GM23248 (cell line): ENCODE measurements around the gene ALOX5. TPM values are rescaled to one million over a fixed set of nuclear protein-coding genes. Genes with fewer than 3 reads are reported as not detected.

Experiments used
- DNase-seq: peaks from one replicate; pipeline ENCODE4 v3.0.0-alpha.2; 2015
- H2AFZ ChIP-seq: fragments of 200-600 bp; sonication (generic); 2 replicates; pipeline ENCODE4 v1.6.1; 2016; ENCODE audit warnings: antibody characterized with exemption
- H3F3A ChIP-seq: fragments of 200-600 bp; sonication (generic); 2 replicates; pipeline ENCODE4 v1.6.1; 2016; ENCODE audit warnings: mild to moderate bottlenecking, antibody characterized with exemption, mixed run types; ENCODE audit not compliant: insufficient read depth
- H3K27ac ChIP-seq: fragments of 200-600 bp; sonication (generic); 2 replicates; pipeline ENCODE4 v1.5.1; 2016; ENCODE audit warnings: mild to moderate bottlenecking
- H3K27me3 ChIP-seq: fragments of 200-600 bp; sonication (generic); replicated peaks from 2 replicates; pipeline ENCODE4 v1.6.1; 2016; ENCODE audit warnings: mild to moderate bottlenecking; ENCODE audit not compliant: insufficient read depth
- H3K36me3 ChIP-seq: fragments of 200-600 bp; sonication (generic); 2 replicates; pipeline ENCODE4 v1.6.1; 2016; ENCODE audit warnings: low read depth, mild to moderate bottlenecking
- H3K4me1 ChIP-seq: fragments of 200-600 bp; sonication (generic); 2 replicates; pipeline ENCODE4 v1.6.1; 2016; ENCODE audit warnings: mild to moderate bottlenecking; ENCODE audit not compliant: insufficient read depth
- H3K4me2 ChIP-seq: fragments of 200-600 bp; sonication (generic); one replicate; pipeline ENCODE4 v1.6.1; 2016; ENCODE audit warnings: mild to moderate bottlenecking; ENCODE audit not compliant: unreplicated experiment
- H3K4me3 ChIP-seq: fragments of 200-600 bp; sonication (generic); 2 replicates; pipeline ENCODE4 v1.5.1; 2016; ENCODE audit warnings: mild to moderate bottlenecking
- H3K79me2 ChIP-seq: fragments of 200-600 bp; sonication (generic); 2 replicates; pipeline ENCODE4 v1.6.1; 2016; ENCODE audit warnings: mild to moderate bottlenecking; ENCODE audit not compliant: insufficient read depth
- H3K9ac ChIP-seq: fragments of 200-600 bp; sonication (generic); 2 replicates; pipeline ENCODE4 v1.6.1; 2016; ENCODE audit warnings: mild to moderate bottlenecking
- H3K9me2 ChIP-seq: fragments of 200-600 bp; sonication (generic); 2 replicates; pipeline ENCODE4 v1.6.1; 2016; ENCODE audit warnings: mixed run types, mild to moderate bottlenecking, moderate library complexity; ENCODE audit not compliant: insufficient read depth
- H3K9me3 ChIP-seq: fragments of 200-600 bp; sonication (generic); one replicate; pipeline ENCODE4 v1.6.1; 2017; ENCODE audit warnings: low read depth
- H4K20me1 ChIP-seq: fragments of 200-600 bp; sonication (generic); 2 replicates; pipeline ENCODE4 v1.6.0; 2016; ENCODE audit not compliant: insufficient read depth
- EZH2 ChIP-seq: fragments of 200-600 bp; sonication (generic); IDR thresholded peaks from 2 replicates; pipeline ENCODE4 v1.6.1; 2018; ENCODE audit warnings: antibody characterized with exemption, mild to moderate bottlenecking; ENCODE audit not compliant: insufficient read depth, poor library complexity, severe bottlenecking
- EZH2phosphoT487 ChIP-seq: fragments of 200-600 bp; sonication (generic); IDR thresholded peaks from 2 replicates; pipeline ENCODE4 v1.6.1; 2018; ENCODE audit warnings: antibody characterized with exemption, moderate library complexity, mild to moderate bottlenecking, low read depth; ENCODE audit not compliant: insufficient read depth
- WGBS, 2 experiments: methylation state at CpG; one replicate each; pipeline ENCODE4 v1.1.6; 2015 to 2017; ENCODE audit warnings: low lambda C conversion rate in 2 of 2, low coverage in 1 of 2; ENCODE audit errors: missing lambda C conversion rate in 2 of 2; 5-methylcytosine and 5-hydroxymethylcytosine counted together
- in situ Hi-C: fragments of 300-500 bp; cut with MboI; formaldehyde crosslinking; loops from 2 replicates; pipeline ENCODE4 v1.15.0; 2020
- polyA plus RNA-seq: library from polyadenylated mRNA; unstranded; fragments of >200 nt; fragmentation: Nextera tagmentation; extraction: Ambion mirVana; gene quantifications from 2 replicates; pipeline ENCODE4 v1.2.1, GENCODE V29; 2016
- total RNA-seq: library from RNA; depleted of rRNA; stranded (reverse); fragments of >200 nt; shearing (Covaris generic); gene quantifications from 2 replicates; pipeline ENCODE4 v1.2.3, GENCODE V29; 2014

ALOX5 gene
- total and polyA plus RNA-seq, 2 experiments from 2014 or later = not detected

DNA sequence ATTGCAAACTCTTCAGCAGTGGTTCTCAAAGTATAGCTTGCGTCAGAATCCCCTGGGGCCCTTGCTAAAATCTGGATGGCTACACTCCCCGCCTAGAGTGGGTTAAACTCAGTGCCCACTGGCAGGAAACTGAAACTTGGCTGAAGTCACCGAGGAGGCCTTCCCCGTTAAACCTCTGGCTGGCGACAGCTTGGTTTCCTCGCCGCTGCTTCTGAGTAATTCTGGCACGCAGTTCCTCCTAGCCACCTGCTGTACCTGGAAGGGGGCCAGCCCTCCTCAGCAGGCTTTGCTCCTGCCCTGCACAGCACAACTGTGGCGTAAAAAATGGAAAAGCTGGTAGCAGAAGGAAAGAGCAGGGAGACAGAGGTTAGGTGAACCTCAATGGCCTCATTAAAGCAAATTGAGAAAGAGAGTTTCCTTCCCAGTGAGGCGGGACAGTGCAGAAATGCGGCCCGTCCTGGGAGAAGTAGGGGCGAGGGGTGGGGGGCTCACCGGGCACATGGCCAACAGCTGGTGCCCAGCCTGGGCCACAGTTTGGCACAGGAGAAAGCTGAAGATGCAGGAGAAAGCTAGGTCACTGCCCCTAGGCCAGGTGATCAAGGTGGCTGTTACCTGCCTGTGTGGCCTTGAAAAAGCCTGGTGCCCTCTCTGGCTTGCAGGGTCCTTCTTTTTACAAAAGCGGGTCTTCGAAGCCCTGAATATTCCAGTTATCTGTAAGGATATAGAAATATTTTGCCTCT, 46.6 kb downstream of the ALOX5 start:
- no peak overlapping the region for H3K4me2 ChIP-seq
- DNase-seq = peak; percentile 32

DNA sequence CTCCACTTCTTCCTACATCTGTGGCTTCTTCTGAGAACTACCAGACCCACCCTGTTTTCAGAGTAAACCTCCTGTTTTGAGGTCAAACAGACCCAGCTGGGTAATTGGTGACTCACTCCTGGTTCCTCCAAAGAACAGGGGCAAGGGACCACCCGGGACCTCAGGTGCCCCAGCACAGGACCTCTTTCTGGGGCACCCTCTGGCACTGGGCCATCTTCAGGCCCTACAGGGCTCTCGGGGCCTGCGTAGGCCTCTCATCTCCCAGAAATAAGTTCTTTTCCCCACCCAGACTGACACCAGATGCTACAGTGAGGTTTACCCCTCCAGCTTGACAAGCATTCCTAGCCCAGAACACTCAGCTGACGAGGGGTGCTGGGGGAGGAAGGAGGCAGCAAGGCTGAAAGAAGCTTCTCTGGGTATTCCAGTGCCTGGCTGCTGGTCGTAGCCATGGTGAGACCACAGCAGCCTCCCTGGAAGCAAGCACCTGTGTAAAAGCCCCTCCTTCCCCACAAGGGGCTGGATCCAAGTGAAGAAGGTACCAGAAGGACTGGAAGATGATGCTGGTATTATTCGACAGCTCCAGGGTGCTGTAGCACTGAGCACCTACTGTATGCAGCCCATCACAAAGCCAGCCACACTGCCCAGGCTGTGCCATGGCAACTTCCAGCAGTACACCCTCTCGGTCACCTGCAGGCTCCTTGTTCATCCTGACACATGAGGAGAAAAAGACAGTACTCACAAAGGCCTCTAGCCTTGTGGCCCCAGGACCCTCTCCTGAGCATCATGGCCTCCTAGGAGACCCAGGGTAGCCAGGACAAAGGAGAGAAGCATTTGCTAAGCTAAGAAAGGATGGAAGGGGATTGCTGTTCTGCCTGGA, 47.4 kb downstream of the ALOX5 start:
- no peak overlapping the region for H2AFZ ChIP-seq
- TF ChIP-seq EZH2 = no peak
- TF ChIP-seq EZH2phosphoT487 = no peak
- no peak overlapping the region for H3K4me3 ChIP-seq
- H3K9me2 ChIP-seq = no peaks in the 10 kb centered on the region
- H3K9ac ChIP-seq = no peak overlapping the region
- no peak for DNase-seq
- no peaks in the 10 kb centered on the region for H3K9me3 ChIP-seq
- H3K27me3 ChIP-seq = 0 out of 2 replicates have a peak, but pooled peaks cover 4% of the 10 kb centered on the region
- H3K4me2 ChIP-seq = no peak overlapping the region
- no peaks in the 10 kb centered on the region for H3K36me3 ChIP-seq
- in situ Hi-C loops = no loop called here
- H3F3A ChIP-seq = no peaks in the 10 kb centered on the region
- H3K79me2 ChIP-seq = no peaks in the 10 kb centered on the region
- H3K4me1 ChIP-seq = no peaks in the 10 kb centered on the region
- H3K27ac ChIP-seq = no peak overlapping the region
- H4K20me1 ChIP-seq = no peaks in the 10 kb centered on the region
- 48 to 52% methylated on average over 7 of the region's 7 CpGs for WGBS, 2 experiments

More for the DNA sequence above, 46.6 kb downstream of the ALOX5 start:
- no peaks in the 10 kb centered on the region for H3F3A ChIP-seq
- no peaks in the 10 kb centered on the region for H3K9me3 ChIP-seq
- 34 to 39% methylated on average over 15 to 16 of the region's 16 CpGs for WGBS, 2 experiments
- no peaks in the 10 kb centered on the region for H3K36me3 ChIP-seq
- no peak overlapping the region for H3K9ac ChIP-seq
- TF ChIP-seq EZH2phosphoT487 (no peak), EZH2 (no peak)
- H3K9me2 ChIP-seq = no peaks in the 10 kb centered on the region
- no peak overlapping the region for H3K27ac ChIP-seq
- H4K20me1 ChIP-seq = no peaks in the 10 kb centered on the region
- no peak overlapping the region for H2AFZ ChIP-seq
- 0 out of 2 replicates have a peak, but pooled peaks cover 4% of the 10 kb centered on the region for H3K27me3 ChIP-seq
- no peaks in the 10 kb centered on the region for H3K79me2 ChIP-seq
- in situ Hi-C loops = no loop called here
- H3K4me1 ChIP-seq = no peaks in the 10 kb centered on the region
- no peak overlapping the region for H3K4me3 ChIP-seq

DNA sequence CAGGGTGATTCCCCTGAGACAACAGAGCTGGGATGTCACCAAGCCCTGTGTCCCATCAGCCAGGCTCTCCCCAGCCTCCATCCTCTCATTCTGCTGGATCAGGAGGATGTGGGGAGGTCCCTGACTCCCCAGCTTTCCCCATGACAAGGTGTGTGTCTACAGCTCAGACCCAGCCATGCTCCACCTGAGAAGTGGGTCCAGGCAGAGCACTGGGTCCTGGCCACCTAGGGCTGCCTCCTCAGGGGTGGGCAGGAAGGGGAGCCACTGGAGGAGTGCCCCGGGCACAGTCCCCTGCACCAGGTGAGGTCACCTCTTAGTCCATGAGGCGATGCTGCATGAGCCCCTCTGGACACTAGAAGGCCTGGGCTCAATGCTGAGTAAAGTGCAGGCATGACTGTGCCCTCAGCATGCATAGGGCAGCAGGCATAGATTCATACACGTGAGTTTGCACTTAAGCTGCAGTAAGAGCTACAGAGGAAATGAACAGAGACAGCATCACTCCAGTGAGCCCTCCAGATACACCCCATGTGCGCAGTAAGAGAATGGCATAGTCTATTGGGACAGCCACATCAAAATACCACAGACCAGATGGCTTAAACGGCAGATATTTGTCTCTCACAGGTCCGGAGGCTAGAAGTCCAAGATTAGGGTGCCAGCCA, 48.3 kb downstream of the ALOX5 start:
- Histone ChIP-seq H3K36me3 (no peaks in the 10 kb centered on the region), H3K9me2 (no peaks in the 10 kb centered on the region), H3K9me3 (no peaks in the 10 kb centered on the region), H3K27me3 (peaks cover 12% of the 10 kb centered on the region; the same call in 1 of the 2 replicates), H4K20me1 (no peaks in the 10 kb centered on the region), H3K79me2 (no peaks in the 10 kb centered on the region), H3K4me3 (no peak overlapping the region), H2AFZ (no peak overlapping the region), H3F3A (no peaks in the 10 kb centered on the region), H3K9ac (no peak overlapping the region), H3K27ac (no peak overlapping the region), H3K4me2 (no peak overlapping the region), H3K4me1 (no peaks in the 10 kb centered on the region)
- no peak for DNase-seq
- TF ChIP-seq EZH2phosphoT487 = no peak
- TF ChIP-seq EZH2 = no peak
- 45 to 55% methylated on average over 6 of the region's 6 CpGs for WGBS, 2 experiments
- in situ Hi-C loops = no loop called here
